HG03520 (cell line): ENCODE measurements around the gene SLC25A22.
A peak's percentile ranks its signal among the peaks of the same experiment; 100 is the strongest.

Experiments
- ATAC-seq: cut with Tn5 transposase; IDR thresholded peaks from one replicate; pipeline ENCODE4 v1.9.1; 2021; ENCODE audit warnings: mild to moderate bottlenecking, moderate library complexity; ENCODE audit not compliant: unreplicated experiment

The SLC25A22 gene

DNA sequence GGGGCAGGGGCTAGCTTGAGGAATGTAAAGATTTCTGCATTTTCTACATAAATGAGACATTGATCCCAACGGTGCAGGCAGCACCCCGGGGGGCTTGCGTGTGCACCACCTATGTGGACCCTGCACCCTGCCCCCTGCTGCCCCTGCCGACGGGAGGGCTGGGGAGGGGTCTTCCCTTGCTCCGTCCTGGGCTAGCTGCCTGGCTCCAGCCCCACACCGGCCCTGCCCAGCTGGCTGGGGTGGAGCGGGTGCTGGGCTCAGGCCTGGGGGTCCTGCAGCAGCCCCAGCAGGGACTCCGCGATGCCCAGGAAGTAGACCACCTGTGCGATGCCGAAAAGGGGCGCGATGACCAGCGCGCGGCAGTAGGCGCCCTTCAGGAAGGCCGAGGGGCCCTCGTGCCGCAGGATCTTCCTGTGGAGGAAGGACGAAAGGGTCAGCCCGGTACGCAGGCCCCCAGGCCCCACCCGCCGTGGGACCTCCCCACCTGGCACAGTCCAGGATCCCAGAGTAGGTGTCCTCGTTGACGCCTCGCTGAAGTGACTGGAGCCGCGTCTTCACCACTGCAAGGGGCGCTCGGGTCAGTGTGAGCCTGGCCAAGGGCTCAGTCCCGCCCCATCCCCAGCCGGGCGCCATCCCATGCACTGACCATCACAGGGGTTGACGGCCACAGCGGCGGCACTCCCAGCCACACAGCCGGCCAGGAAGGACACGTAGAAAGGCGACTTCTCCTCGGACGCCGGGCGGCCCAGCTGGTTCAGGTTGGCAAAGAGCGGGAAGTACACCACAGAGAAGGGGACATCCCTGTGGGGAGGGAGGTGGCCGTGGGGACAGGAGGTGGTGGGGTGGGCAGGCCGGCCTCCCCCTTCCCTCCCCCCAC, 6.2 kb downstream of the SLC25A22 start:
- ATAC-seq = no peak

DNA sequence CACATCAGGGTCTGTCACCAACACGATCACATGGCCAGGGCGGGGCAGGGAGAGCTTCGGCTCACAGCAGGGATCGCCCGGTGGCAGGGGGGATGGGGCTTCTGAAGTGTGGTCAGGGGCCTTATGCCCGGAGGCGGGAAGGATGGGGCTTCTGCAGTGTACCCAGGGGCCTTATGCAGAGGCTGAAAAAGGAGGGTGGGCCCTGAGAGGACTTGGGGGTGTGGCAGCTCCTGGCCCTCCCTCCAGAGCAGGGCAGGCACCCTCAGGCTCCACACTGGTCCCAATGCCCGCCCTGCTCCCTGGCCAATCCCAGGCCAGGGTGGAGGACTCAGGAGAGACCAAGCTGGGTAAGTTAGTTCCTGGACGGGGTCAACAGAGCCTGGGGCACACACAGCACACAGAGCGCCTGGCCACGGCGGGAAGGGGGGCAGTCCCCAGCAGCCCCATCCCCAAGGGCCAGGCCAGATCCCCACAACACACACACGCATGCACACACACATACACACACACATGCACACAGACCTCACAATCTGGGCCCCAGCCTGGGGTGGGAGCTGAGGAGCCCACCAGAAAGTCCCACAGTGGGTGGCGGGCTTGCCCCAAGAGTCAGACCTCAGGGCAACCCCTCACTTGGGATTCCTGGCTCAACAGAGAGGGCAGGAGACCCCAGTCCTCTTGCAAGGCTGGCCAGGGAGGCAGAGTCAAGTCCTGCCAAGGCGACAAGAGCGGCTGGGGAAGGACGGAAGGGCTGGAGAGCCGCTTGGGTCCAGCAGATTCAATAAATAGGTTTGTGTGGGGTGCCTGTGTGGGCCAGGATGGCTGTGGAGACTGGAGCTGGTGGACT, 7.1 kb downstream of the SLC25A22 start:
- no peak for ATAC-seq

DNA sequence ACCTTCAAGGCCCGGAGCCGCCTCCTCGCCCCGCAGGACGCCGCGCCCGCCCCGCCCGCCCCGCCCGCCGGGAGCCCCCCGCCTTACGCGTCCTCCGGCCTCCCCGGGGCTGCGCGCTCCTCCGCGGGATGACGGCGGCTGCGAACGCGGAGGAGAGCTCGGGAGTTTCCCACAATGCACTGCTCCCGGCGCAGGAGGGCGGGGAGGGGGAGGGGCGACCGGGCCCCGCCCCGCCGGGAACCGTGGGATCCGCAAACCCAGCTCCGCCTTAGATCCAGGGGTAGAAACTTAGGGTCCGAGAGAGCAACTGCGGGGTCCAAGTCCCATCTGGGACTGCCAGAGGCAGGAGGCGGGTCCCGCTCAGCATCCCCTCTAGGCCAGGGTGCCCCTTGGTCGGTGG, 8.1 kb downstream of the SLC25A22 start, which contains the start of gene CEND1:
TSS of gene CEND1 (minus strand) at position 148 of the 400 bp plus-strand sequence. CDS start 1,514 bp downstream, outside the sequence.
- no peak for ATAC-seq

DNA sequence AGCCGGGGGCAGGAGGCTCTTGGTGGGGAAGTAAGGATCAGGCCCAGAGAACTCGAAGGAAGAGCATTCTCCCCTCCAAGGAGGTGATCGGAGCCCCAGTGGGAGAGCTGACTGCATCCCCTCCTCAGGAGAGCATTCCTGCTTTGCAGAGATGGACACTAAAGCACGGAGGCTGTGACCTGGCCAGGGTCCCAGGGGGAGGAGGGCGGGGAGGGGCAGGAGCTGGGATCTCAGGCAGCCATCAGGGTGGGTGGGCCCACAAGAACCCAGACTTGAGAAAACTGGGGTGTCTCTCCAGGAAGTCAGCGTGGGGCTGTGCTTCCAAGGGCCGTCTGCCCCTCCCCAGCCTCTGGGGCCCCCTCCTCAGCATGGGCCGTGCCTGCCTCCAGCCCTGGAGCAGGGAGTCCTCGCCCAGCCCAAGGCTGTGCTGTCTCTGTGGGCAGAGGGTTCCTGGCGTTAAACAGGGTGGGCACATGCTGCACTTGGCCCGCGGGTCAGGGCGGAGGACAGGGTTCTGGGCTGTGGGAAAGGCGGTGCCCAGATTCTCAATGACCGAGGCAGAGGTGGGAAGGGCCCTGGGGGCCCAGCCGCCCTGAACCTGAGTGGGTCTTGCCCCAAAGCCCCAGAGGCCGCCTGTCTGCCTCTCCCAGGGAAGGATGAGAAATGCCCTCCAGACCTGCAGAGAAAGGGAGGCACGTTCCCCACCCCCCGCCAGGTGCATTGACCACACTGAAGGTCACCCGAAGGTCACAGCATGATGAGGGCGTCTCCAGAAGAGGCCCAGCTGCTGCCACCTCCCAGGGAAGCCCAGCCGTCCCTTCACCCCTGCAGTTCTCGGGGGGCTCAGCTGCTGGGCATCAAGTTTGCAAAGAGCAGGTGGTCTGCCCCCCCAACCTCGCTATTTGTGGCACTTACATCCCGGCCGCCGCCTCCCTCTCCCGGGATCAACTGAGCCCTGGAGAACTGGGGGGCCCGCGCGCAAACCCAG, 8.8 kb downstream of the SLC25A22 start:
- ATAC-seq = no peak

DNA sequence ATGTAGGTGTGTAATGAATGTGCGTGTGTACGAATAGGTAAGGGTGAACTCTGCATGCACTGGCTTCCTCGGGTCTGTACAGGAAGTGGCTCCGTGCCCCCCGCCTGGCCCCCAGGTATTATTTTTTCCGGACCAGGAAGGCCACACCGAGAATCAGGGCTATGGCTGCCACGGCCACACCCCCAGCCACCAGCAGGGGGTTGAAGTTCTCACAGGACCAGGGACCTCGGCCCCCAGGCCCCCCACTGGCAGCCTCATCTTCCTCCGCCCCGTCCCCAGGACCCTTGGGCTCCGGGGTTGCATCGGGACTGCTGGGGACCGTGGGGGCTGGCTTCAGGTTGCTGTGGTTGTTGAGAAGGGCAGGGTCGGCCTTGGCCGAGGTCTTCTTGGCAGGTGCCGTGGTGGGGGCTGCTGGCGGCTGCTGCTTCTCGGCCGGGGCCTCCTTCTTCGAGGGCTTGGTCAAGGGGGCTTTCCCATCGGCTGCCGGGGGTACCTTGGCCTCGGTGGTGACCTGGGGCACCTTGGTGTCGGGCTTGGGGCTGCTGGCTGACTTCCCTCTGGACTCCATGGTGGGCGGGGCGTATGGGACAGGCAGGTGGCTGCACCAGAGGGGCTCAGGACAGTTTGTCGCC, 10.0 kb downstream of the SLC25A22 start:
- ATAC-seq = no peak

DNA sequence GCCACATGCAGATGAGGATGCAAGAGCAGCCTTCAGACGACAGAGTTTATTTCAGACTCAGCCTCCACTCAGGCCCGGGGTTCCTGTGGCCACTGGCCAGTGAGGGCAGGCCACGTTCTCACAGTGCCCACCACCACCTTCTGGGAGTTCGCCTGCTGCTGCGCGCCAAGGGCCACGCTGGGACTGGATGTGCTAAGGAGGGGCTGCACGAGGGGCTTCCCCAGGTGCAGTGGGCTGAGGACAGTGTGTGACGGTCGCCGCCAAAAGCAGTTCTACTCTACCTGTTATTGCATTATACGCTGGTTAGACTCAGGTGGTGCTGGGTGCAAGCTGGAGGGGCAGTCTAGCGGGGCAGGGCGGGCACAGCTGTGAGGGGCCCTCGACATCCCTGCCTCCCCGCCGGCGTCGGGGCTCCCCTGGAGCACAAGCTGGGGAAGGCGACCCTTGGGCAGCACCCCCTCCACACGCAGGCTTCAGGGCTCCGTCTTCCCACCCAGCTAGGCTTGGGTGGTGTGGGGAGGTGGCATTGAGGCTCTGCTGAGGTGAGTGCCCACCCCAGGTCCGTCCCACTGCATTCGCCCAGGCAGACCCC, 10.9 kb downstream of the SLC25A22 start:
- no peak for ATAC-seq

DNA sequence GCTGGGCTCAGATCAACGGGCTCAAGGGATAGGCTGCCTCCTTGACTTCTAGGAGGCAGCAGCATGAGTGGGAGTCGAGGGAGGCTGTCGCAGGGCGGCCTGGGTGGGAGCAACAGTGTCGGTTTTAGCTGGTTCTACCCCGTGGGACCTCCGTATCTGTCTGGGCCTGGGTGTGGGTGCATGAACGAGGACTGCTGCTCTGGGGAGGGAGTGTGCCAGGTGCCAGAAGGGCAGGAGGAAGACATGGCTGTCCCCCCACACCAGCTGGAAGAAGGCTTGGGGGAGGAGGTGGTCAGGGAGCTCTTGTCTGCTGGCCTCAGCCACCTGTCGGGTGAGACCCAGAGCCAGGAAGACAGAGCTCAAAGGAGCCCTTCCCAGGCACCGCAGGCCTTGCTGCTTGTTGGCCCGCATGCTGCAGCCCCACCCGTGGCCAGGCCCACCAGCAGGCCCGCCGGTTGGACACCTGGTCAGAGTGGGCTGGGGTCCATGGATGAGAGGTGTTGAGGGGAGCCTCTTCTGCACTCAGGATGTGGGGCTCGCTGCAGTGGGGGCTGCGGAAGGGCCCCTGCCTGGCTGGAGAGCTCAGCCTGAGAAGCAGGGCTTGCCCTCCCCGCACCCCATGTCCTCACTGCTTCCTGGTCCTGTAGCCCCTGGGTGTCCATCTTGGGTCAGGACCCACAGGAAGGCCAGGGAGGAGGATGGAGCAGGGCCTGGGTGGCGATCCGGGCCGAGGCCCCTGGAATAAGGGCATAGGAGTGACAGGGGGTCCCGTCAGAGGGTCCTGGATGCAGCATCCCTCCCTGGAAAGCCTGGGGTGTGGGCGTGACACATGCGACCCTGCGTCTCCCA, 11.6 kb downstream of the SLC25A22 start:
- ATAC-seq = no peak

DNA sequence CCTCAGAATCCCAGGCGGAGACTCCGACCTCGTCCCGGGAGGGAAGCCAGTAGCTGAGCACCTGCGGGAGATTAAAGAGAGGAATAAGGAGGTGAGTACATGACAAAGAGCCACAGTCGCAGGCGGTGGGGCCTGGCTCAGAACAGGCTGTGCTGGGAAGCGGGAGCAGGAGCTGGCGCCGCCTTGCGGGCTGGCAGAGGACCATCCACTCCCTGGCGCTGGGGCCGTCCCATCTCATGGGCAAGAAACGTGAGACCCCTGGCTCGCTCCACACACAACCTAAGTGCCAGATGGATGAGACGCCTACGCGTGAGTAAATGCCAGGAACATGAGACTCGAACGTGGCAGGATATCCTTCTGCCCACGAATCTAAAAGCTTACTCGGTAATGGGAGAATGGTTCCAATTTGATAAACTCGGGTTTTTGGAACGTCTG, 14.5 kb downstream of the SLC25A22 start:
- no peak for ATAC-seq

DNA sequence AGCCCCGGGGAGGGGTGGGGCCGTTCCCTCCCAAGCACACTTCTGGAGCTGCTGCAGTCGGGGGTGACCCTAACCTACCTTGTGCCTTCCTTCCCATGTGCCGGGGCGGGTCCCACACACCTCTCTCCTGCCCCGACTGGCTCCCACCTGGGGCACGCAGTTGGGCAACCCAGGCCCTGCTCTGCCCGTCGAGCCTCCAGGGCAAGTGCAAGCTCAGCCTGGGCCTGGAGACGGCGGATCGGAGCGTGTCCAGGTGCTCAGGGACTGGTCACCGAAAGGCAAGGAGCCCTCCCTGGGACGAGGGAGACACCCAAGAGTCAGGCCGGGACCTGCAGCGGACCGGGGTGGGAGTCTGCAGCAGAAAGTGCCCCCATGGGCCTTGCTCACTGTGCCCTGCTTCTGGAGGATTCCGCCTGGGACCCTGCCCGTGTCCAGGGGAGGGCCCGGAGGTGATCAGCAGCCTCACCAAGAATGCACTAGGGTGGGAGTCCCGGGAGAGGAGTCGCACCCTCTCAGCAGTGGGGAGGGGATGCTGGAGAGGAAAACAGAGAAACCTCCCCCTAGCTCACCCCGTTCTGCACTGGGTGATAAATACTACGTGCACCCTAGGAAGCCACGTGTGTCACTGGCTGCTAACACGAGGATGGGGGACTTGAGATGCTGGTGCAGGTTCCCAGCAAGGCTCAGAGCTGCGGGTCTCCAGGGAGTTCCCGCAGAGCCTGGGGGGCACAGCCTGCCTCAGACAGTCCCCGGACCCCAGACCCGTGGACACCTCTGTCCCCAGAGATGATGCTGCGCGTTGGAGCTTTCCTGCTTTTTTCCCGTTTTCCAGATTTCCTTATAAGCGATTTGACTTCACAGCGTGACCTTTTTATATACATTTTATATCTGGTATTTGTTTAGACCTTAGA, 15.6 kb downstream of the SLC25A22 start:
- no peak for ATAC-seq

DNA sequence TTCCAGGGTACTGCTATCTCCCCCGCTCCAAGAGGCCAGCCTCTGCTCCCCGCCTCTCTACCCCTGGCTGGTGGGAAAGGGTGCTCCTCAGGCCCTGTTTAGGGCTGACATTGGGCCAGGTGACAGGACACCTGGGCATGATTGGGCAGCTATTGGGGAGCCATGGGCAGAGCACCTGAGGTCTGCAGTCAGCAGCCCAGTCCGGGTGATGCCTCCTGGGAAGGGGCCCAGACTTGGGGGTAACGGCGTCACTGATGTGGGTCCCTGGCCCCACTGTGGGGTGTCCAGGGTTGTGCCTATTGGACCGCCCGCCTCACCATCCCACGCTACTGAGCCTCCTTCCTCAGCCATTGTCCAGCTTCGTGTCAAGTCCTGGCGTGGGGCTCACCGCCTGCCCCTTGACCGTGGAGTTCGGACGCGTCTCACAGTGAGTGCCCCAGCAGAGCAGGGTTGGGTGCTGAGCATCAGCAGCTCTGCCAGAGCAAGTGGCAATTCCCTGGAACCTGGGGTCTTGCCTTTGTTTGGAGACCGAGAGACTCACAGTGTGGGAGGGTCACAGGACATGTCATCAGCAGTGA, 18.0 kb downstream of the SLC25A22 start:
- no peak for ATAC-seq

DNA sequence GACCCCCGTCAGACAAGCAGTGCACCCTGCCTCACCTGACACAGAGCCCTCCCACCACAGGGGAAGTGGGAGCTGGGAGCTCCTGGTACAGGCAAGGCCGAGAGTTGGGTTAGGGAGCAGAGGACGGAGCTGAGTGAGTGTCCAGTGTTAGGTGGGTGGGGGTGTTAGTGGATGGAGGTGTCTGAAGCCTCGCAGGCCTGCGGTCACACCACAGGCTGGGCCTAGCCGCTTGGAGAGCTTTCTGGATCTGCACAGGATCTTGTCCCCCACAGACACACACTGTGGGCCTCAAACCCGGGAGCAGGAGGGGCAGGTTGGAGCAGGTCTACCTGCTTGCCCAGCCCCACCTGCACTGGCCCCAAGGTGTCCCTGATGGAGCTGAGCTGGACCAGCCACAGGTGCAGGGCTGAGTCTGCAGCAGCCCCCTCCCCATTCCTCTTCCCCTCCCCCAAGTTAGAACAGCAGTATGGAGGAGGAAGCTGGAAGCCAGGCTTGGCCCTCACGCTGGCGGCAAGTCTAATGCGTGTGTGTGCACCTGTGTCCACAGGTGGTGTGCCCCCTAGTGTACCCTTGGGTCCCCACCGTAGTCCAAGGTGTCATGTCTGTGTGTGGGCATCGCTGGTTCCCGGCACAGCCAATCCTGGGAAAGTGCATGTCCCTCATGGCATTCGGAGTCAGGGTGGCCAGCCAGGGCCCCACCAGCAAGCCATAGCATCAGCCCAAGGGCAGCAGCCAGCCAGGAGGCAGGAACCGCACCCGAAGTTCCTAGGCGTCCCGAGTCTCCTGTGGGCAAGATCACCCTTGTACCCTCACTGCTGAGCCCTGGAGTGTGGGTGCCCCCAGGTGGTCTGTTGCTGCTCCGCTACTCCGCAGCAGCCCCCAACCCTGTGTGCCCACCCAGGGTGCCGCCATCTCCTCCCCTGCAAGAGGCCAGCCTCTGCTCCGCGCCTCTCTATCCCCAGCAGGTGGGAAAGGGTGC, 18.8 kb downstream of the SLC25A22 start:
- no peak for ATAC-seq

DNA sequence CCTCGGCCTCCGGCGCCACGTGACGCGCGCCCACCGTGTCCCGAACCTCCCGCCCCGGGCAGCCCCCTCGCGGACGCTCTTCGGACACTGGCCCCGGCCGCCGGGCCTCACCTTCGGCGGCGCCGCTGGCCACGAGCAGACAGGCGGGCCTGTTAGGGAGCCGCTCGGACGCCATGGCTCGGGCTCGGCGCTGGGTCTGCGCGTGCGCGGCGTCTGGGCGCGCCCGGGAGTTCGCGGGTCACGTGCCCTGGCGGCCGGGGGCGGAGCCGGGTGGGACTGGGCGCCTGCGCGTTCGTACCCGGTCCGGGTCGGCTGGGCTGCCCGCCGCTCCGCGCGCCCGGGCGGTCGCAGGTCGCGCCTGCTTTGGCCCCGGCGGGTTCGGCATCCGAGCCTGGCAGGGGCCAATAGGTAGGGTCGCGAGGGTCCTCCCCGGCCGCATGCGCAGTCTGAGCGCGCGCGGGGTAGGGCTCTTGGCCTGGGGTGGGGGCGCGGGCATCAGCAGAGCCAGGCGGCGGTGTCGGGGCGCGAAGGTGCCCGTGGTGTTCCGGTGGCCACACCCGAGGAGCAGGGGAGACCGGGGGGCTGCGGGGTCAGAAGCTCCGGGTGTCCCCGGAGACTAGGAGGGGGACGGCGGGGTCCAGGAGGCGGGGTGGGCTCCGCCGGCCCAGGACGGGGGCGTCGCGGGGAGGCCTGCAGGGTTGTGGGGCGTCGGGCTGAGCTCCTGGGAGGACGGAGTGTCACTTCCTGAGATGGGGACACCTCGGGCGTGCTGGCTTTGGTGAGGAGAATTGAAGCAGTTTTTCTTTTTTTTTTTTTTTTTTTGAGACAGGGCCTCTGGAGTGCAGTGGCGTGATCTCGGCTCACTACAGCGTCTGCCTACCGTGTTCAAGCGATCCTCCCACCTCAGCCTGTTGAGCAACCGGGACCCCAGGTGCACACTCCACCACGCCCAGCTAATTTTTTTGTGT, 20.5 kb downstream of the SLC25A22 start, which contains the start of gene GATD1:
TSS of gene GATD1 (minus strand) at position 200 of the 968 bp plus-strand sequence. CDS start at position 175, 25 bp downstream.
- ATAC-seq = peak; percentile 71

DNA sequence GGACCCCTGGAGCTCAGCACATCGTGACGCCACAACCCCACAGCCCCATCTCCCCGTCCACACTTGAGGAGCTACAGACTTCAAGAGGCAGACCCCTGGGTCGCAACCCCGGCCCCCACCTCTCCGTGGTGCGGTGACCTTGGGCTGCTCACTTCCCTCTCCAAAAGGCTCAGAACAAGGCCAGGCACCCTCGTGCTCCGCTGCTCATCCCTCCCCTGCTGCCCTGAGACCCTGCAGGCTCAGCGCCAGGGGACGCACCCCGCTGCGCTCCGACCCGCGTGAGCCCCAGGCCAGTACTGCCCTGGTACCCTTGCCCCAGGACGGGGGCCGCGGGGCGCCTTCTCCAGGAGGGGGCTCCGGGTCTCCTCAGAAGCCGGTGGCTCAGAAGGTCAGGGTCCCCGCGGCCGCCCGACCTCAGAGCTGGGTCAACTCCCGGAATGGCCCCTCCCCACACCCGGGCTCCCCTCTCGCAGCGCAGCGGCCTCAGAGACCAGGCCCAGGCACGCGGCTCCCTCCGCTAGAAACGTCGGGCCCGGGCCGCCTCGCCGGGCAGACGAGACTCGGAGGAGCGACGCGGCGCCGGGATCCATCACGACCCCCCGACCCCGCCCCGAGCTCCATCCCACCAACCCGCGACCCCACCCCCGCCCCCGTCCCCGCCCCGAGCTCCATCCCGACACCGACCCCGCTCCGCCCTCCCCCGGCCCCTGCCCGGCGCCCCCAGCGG, 21.4 kb downstream of the SLC25A22 start:
- peak; percentile 21 for ATAC-seq

DNA sequence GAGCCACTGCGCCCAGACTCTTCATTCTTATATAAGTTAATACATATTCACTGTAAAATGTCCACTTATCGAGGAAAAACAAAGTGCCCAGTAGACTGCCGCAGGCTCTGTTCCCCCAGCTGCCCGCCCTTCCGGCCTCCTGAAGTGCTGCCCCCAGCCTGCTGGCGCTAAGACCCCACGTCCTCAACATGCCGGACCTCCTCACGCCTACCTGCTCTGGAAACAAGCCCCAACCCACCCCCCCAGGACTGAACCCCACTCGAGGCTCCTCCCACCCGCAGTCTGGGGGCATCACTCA, 21.9 kb downstream of the SLC25A22 start:
- ATAC-seq = no peak
